Sigmoid colon (tissue), 4 donors: Measurements from ENCODE around the gene SIM2.

Experiments used
- CTCF ChIP-seq, 4 experiments: fragments of 450-650 bp in 3 of 4; fragments of 200-600 bp in 1 of 4; IDR thresholded peaks; one replicate each; pipeline ENCODE4 v1.5.1; 2016 to 2019; ENCODE audit warnings: antibody characterized with exemption in 4 of 4, mild to moderate bottlenecking in 3 of 4, moderate library complexity in 2 of 4
- EP300 ChIP-seq, 4 donors: sonication (generic); formaldehyde crosslinking; IDR thresholded peaks; one replicate each; pipeline ENCODE4 v1.6.1; 2017; ENCODE audit warnings: antibody characterized with exemption in 4 of 4

- TF ChIP-seq CTCF (IDR thresholded peaks at IDR 0.05) = no peak
- TF ChIP-seq EP300 (IDR thresholded peaks at IDR 0.05) = no peak
Measured at GRCh38 chr21:36684957-36685714, 13.8 kb upstream of the SIM2 start.
